Heart right ventricle (tissue), 16 donors: ENCODE measurements around the gene ANK3. TPM values are rescaled to one million over a fixed set of nuclear protein-coding genes. Genes with fewer than 3 reads are reported as not detected.

ENCODE experiments used
- ATAC-seq, 8 donors: fragments of 200-7000 bp; cut with Tn5 transposase; one replicate each; pipeline ENCODE4 v1.9.1; 2020; ENCODE audit warnings: mild to moderate bottlenecking in 8 of 8, moderate library complexity in 8 of 8, moderate number of reproducible peaks in 1 of 8
- DNase-seq, 2 donors: peaks; one replicate each; pipeline ENCODE4 v3.0.0-alpha.2; 2020
- H3K27ac ChIP-seq, 10 donors: fragments of 200-600 bp; sonication (generic) in 2 of 10; one replicate each; pipeline versions ENCODE4 v1.5.0 to v1.8.0; 2020 to 2022; ENCODE audit warnings: mild to moderate bottlenecking in 3 of 10
- H3K27me3 ChIP-seq, 7 donors: fragments of 200-600 bp; one replicate each; pipeline ENCODE4 v1.8.0; 2021 to 2022; ENCODE audit warnings: mild to moderate bottlenecking in 2 of 7
- H3K36me3 ChIP-seq, 9 donors: fragments of 200-600 bp; sonication (generic) in 1 of 9; one replicate each; pipeline versions ENCODE4 v1.5.0 to v1.8.0; 2020 to 2022; ENCODE audit warnings: mild to moderate bottlenecking in 2 of 9
- H3K4me1 ChIP-seq, 9 donors: fragments of 200-600 bp; sonication (generic) in 1 of 9; one replicate each; pipeline versions ENCODE4 v1.5.0 to v1.8.0; 2020 to 2022; ENCODE audit warnings: mild to moderate bottlenecking in 4 of 9
- H3K4me3 ChIP-seq, 10 donors: fragments of 200-600 bp; sonication (generic) in 2 of 10; one replicate each; pipeline versions ENCODE4 v1.5.0 to v1.8.0; 2020 to 2022; ENCODE audit warnings: mild to moderate bottlenecking in 7 of 10, moderate library complexity in 2 of 10
- H3K9me3 ChIP-seq, 11 donors: fragments of 200-600 bp in 10 of 11; sonication (generic) in 2 of 11; one replicate each; pipeline versions ENCODE4 v1.5.0 to v1.8.0; 2013 to 2022; ENCODE audit warnings: mild to moderate bottlenecking in 2 of 11, control low read depth in 1 of 11, moderate library complexity in 1 of 11
- CTCF ChIP-seq, 9 donors: fragments of 200-600 bp; sonication (generic) in 2 of 9; IDR thresholded peaks; one replicate each; pipeline versions ENCODE4 v1.5.0 to v1.8.0; 2021 to 2022; ENCODE audit warnings: antibody characterized with exemption in 9 of 9, mild to moderate bottlenecking in 5 of 9, moderate library complexity in 1 of 9
- WGBS, 2 donors: extraction: QIAGEN DNeasy Blood & Tissue Kit; methylation state at CpG; one replicate each; pipeline ENCODE4 v1.1.7; 2013; ENCODE audit warnings: inconsistent platforms in 1 of 2; 5-methylcytosine and 5-hydroxymethylcytosine counted together
- intact Hi-C, 10 donors: fragments of 100-400 bp; cut with DNase I; formaldehyde crosslinking; loops; one replicate each; pipeline versions ENCODE4 v1.11.1 to v1.14.2; 2022
- polyA plus RNA-seq, 2 donors: library from polyadenylated mRNA; stranded (reverse); fragments of 200-250 nt; gene quantifications; one replicate each; pipeline ENCODE4 v1.2.3, GENCODE V29; 2013
- total RNA-seq, 10 donors: library from RNA; stranded (reverse); fragmentation: NEBNext Ultra II Directional in 3 of 10; extraction: Animal tissue kit (Norgen Biotek cat#: 25700) in 3 of 10; gene quantifications; one replicate each; pipeline versions ENCODE4 v1.2.1 to v1.2.4, GENCODE V29; 2021 to 2023
- donor health status: Arrhythmogenic right ventricular cardiomyopathy.
- donor health status: ischemic (EF 13 %, LVEDD 7.1; RV severe dilation, severe dysfunction).
- donor health status: healthy with polysubstance abuse.
- donor health status: DM: no; HTN: yes; CAD: no.
- donor health status: DM: no; HTN: no; CAD: no.
- donor health status: ischemic (EF 25% LVEDD 6.9; RV normal size, moderate dysfunction).
- donor health status: ischemic (EF 25% LVEDD 5.7; RV mildly dilated, moderate dysfunction).
- donor health status: healthy.
- donor health status: DM: yes; HTN: yes; CAD: no.
- donor health status: Ischemic cardiomyopathy.
- donor health status: ischemic (EF 35%, LVEDD 5.7; RV mildly dilated, moderate dysfunction).
- donor health status: nonischemic (EF 11% LVEDD 7.7; RV severe dilation, severe dysfunction).
- donor health status: DM: yes; HTN: yes; CAD: no.
- donor health status: PGD.
- donor health status: ischemic (EF 29% LVEDD 5.4; RV normal size, mild dysfunction).
- donor health status: nonischemic (EF 23%, LVEDD 6.1; RV moderate dilation, normal function).

Gene ANK3
- total and polyA plus RNA-seq, 12 donors, result 34.4 to 287 (median 245) TPM

- no peak for TF ChIP-seq CTCF (IDR thresholded peaks at IDR 0.05)
- WGBS, 2 donors, result 82 to 86% methylated on average over 6 of the region's 6 CpGs
- Histone ChIP-seq H3K4me3 (no peak overlapping the region), H3K9me3 (peaks cover 0 to 9% (median 0%) of the 10 kb centered on the region in 11 donors), H3K27ac (no peak overlapping the region), H3K27me3 (no peaks in the 10 kb centered on the region), H3K4me1 (peaks cover 0 to 4% (median 0%) of the 10 kb centered on the region in 9 donors), H3K36me3 (peaks cover 0 to 11% (median 0%) of the 10 kb centered on the region in 9 donors)
- peak in 7 of 8 donors; percentile 53 to 94 (median 87) for ATAC-seq
- DNase-seq, result peak in 1 of 2 donors; percentile 38
- intact Hi-C loops, result no loop called here
Observed at GRCh38 chr10:60155943-60156683, 233.6 kb downstream of the ANK3 start.

DNA sequence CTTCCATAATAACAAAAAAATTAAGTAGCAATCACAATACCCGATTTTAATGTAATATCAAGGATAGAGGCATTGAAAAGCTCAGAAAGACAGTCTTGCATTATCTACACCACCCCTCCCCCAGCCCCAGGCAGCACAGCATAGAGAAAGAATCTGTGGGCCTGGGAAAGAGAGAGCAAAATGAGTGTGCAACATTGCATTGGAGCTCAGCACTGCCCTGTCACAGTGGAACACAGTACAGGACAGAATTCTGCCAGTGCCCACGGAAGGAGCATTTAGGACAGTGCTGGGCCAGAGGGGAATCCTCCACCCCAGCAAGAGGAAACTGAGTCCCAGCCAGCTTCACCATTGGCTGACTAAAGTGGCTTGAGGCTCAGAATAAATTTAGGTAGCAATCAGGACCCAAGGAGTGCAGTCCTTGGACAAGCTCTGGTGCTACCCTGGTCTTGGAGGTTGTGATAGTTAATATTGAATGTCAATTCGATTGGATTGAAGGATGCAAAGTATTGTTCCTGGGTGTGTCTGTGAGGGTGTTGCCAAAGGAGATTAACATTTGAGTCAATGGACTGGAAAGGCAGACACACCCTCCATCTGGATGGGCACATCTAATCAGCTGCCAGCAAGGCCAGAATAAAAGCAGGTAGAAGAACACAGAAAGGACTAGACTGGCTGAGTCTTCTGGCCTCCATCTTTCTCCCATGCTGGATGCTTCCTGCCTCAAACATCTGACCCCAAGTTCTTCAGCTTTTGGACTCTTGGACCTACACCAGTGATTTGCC, 234.4 kb downstream of the ANK3 start:
- peaks cover 0 to 13% (median 0%) of the 10 kb centered on the region in 9 donors for H3K36me3 ChIP-seq
- peaks cover 0 to 4% (median 0%) of the 10 kb centered on the region in 9 donors for H3K4me1 ChIP-seq
- no peak overlapping the region for H3K4me3 ChIP-seq
- peaks cover 0 to under 1% (median 0%) of the 10 kb centered on the region in 11 donors for H3K9me3 ChIP-seq
- no peak for TF ChIP-seq CTCF (IDR thresholded peaks at IDR 0.05)
- intact Hi-C loops, result no loop called here
- DNase-seq (no peak), ATAC-seq (peak in 2 of 8 donors; percentile 24 to 61)
- 75% methylated on average over 3 of the region's 3 CpGs for WGBS, 2 donors
- H3K27me3 ChIP-seq, result no peaks in the 10 kb centered on the region
- H3K27ac ChIP-seq, result no peak overlapping the region

- H3K27ac ChIP-seq, result peak overlapping the region in 2 of 10 donors; percentile 20 to 63
- peaks cover 0 to 25% (median 13%) of the 10 kb centered on the region in 9 donors for H3K4me1 ChIP-seq
- DNase-seq, result no peak
- no peak for TF ChIP-seq CTCF (IDR thresholded peaks at IDR 0.05)
- peak in 2 of 8 donors; percentile 27 to 33 for ATAC-seq
- peaks cover 0 to 13% (median 0%) of the 10 kb centered on the region in 9 donors for H3K36me3 ChIP-seq
- no peaks in the 10 kb centered on the region for H3K9me3 ChIP-seq
- WGBS, 2 donors, result 89 to 92% methylated on average over 2 of the region's 2 CpGs
- H3K27me3 ChIP-seq, result no peaks in the 10 kb centered on the region
- intact Hi-C loops, result no loop called here
- no peak overlapping the region for H3K4me3 ChIP-seq
Observed at GRCh38 chr10:60149003-60149402, 240.7 kb downstream of the ANK3 start.

GRCh38 chr10:60148266-60148840, 241.3 kb downstream of the ANK3 start:
- Histone ChIP-seq H3K4me1 (peaks cover 0 to 25% (median 13%) of the 10 kb centered on the region in 9 donors), H3K36me3 (peaks cover 0 to 13% (median 0%) of the 10 kb centered on the region in 9 donors), H3K9me3 (no peaks in the 10 kb centered on the region), H3K27me3 (no peaks in the 10 kb centered on the region), H3K4me3 (no peak overlapping the region), H3K27ac (peak overlapping the region in 4 of 10 donors; percentile 7 to 63 (median 26))
- intact Hi-C loops, result no loop called here
- TF ChIP-seq CTCF (IDR thresholded peaks at IDR 0.05), result no peak
- DNase-seq, result peak in 1 of 2 donors; percentile 12
- ATAC-seq, result peak in 5 of 8 donors; percentile 55 to 76 (median 74)
